Mucosa of rectum (tissue), 2 donors: Measurements from ENCODE around the gene WDR18.

Experiments
- H3K27ac ChIP-seq, 2 donors: one replicate each; pipeline ENCODE4 v1.7.0; 2013; ENCODE audit warnings: inconsistent platforms in 2 of 2, low read depth in 2 of 2, low read length in 2 of 2
- H3K27me3 ChIP-seq, 2 donors: one replicate each; pipeline ENCODE4 v1.7.0; 2013; ENCODE audit warnings: low read length in 2 of 2; ENCODE audit not compliant: control insufficient read depth in 2 of 2, insufficient read depth in 2 of 2
- H3K36me3 ChIP-seq, 2 donors: one replicate each; pipeline ENCODE4 v1.7.0; 2013; ENCODE audit warnings: low read length in 2 of 2; ENCODE audit not compliant: control insufficient read depth in 2 of 2, insufficient read depth in 2 of 2
- H3K4me1 ChIP-seq, 2 donors: one replicate each; pipeline ENCODE4 v1.7.0; 2013; ENCODE audit warnings: low read length in 2 of 2, mild to moderate bottlenecking in 1 of 2; ENCODE audit not compliant: control insufficient read depth in 2 of 2, insufficient read depth in 2 of 2
- H3K4me3 ChIP-seq, 2 donors: one replicate each; pipeline ENCODE4 v1.7.0; 2013; ENCODE audit warnings: low read length in 2 of 2
- H3K9ac ChIP-seq, 2 donors: one replicate each; pipeline ENCODE4 v1.7.0; 2013; ENCODE audit warnings: low read length in 2 of 2, low read depth in 1 of 2, mild to moderate bottlenecking in 1 of 2
- H3K9me3 ChIP-seq, 2 donors: one replicate each; pipeline ENCODE4 v1.7.0; 2013; ENCODE audit warnings: low read length in 2 of 2; ENCODE audit not compliant: control insufficient read depth in 2 of 2
- donor health status: healthy.
- donor health status: Normal muscosa, but diverticular disease.

WDR18 gene

GRCh38 chr19:966485-967088 is 17.6 kb upstream of the WDR18 start:
- Histone ChIP-seq H3K36me3 (peaks cover 26 to 28% of the 10 kb centered on the region in 2 donors), H3K27ac (no peak overlapping the region), H3K4me1 (no peaks in the 10 kb centered on the region)

GRCh38 chr19:970695-971094 is 13.4 kb upstream of the WDR18 start:
- Histone ChIP-seq H3K36me3 (peaks cover 19% of the 10 kb centered on the region in 2 donors), H3K4me3 (no peak overlapping the region), H3K9me3 (peaks cover 0 to 5% of the 10 kb centered on the region in 2 donors), H3K27me3 (no peaks in the 10 kb centered on the region), H3K4me1 (no peaks in the 10 kb centered on the region), H3K27ac (no peak overlapping the region), H3K9ac (no peak overlapping the region)

More at GRCh38 chr19:966485-967088, 17.6 kb upstream of the WDR18 start:
- no peak overlapping the region for H3K4me3 ChIP-seq
- H3K9ac ChIP-seq, result no peak overlapping the region
- H3K9me3 ChIP-seq, result peaks cover 0 to 5% of the 10 kb centered on the region in 2 donors
- H3K27me3 ChIP-seq, result no peaks in the 10 kb centered on the region

GRCh38 chr19:971795-972194 is 12.3 kb upstream of the WDR18 start:
- Histone ChIP-seq H3K36me3 (peaks cover 14 to 17% of the 10 kb centered on the region in 2 donors), H3K27ac (no peak overlapping the region), H3K4me1 (no peaks in the 10 kb centered on the region), H3K9me3 (peaks cover 0 to 5% of the 10 kb centered on the region in 2 donors), H3K27me3 (no peaks in the 10 kb centered on the region), H3K9ac (no peak overlapping the region), H3K4me3 (no peak overlapping the region)

- Histone ChIP-seq H3K4me1 (no peaks in the 10 kb centered on the region), H3K27me3 (no peaks in the 10 kb centered on the region), H3K4me3 (no peak overlapping the region), H3K9ac (no peak overlapping the region), H3K27ac (no peak overlapping the region), H3K36me3 (peaks cover 14 to 17% of the 10 kb centered on the region in 2 donors), H3K9me3 (peaks cover 0 to 5% of the 10 kb centered on the region in 2 donors)
Observed at GRCh38 chr19:972281-972680, 11.9 kb upstream of the WDR18 start.

- H3K27ac ChIP-seq, result no peak overlapping the region
Observed at GRCh38 chr19:973726-974563, 10.2 kb upstream of the WDR18 start.

GRCh38 chr19:974564-975257 is 9.4 kb upstream of the WDR18 start:
- Histone ChIP-seq H3K4me1 (no peaks in the 10 kb centered on the region), H3K4me3 (no peak overlapping the region)

More at GRCh38 chr19:973726-974563, 10.2 kb upstream of the WDR18 start:
- Histone ChIP-seq H3K4me3 (no peak overlapping the region), H3K27me3 (no peaks in the 10 kb centered on the region), H3K9ac (no peak overlapping the region), H3K9me3 (peaks cover 0 to 5% of the 10 kb centered on the region in 2 donors), H3K4me1 (no peaks in the 10 kb centered on the region), H3K36me3 (peaks cover 7 to 11% of the 10 kb centered on the region in 2 donors)

GRCh38 chr19:976476-976875 is 7.7 kb upstream of the WDR18 start:
- H3K36me3 ChIP-seq, result peaks cover 0 to 4% of the 10 kb centered on the region in 2 donors

More at GRCh38 chr19:974564-975257, 9.4 kb upstream of the WDR18 start:
- Histone ChIP-seq H3K27me3 (no peaks in the 10 kb centered on the region), H3K36me3 (peaks cover 7 to 11% of the 10 kb centered on the region in 2 donors), H3K9me3 (peaks cover 0 to 5% of the 10 kb centered on the region in 2 donors), H3K27ac (no peak overlapping the region), H3K9ac (no peak overlapping the region)

GRCh38 chr19:977058-977464 is 7.1 kb upstream of the WDR18 start:
- no peak overlapping the region for H3K4me3 ChIP-seq
- no peaks in the 10 kb centered on the region for H3K4me1 ChIP-seq
- H3K27ac ChIP-seq, result no peak overlapping the region
- H3K36me3 ChIP-seq, result peaks cover 0 to 4% of the 10 kb centered on the region in 2 donors
- H3K9me3 ChIP-seq, result no peaks in the 10 kb centered on the region
- H3K9ac ChIP-seq, result no peak overlapping the region
- no peaks in the 10 kb centered on the region for H3K27me3 ChIP-seq

More at GRCh38 chr19:976476-976875, 7.7 kb upstream of the WDR18 start:
- Histone ChIP-seq H3K9ac (no peak overlapping the region), H3K4me1 (no peaks in the 10 kb centered on the region), H3K9me3 (no peaks in the 10 kb centered on the region), H3K4me3 (no peak overlapping the region), H3K27ac (no peak overlapping the region), H3K27me3 (no peaks in the 10 kb centered on the region)

GRCh38 chr19:979318-979741 is 4.8 kb upstream of the WDR18 start:
- peaks cover 6 to 8% of the 10 kb centered on the region in 2 donors for H3K4me1 ChIP-seq
- no peak overlapping the region for H3K27ac ChIP-seq
- H3K9me3 ChIP-seq, result no peaks in the 10 kb centered on the region
- H3K27me3 ChIP-seq, result no peaks in the 10 kb centered on the region
- H3K36me3 ChIP-seq, result no peaks in the 10 kb centered on the region
- no peak overlapping the region for H3K9ac ChIP-seq
- no peak overlapping the region for H3K4me3 ChIP-seq
